GM12878 (cell line): ENCODE results near the gene MAD1L1. TPM values are rescaled to one million over a fixed set of nuclear protein-coding genes. Genes with fewer than 3 reads are reported as not detected.

Source experiments
- ATAC-seq: fragments of 200-7000 bp; cut with Tn5 transposase; 3 replicates; pipeline ENCODE4 v1.9.1; 2020; ENCODE audit warnings: mild to moderate bottlenecking, moderate library complexity
- BruUV-seq: library from RNA; stranded (reverse); fragments of 400-500 nt; replicated peaks from 2 replicates; lab custom pipeline; 2021; lab: Mats Ljungman, UMichigan
- CTCF ChIA-PET: fragments of 300-600 bp; sonication (Branson Sonifier 250); formaldehyde crosslinking; extraction: SDS; loops from one replicate; lab custom pipeline; 2021; ENCODE audit warnings: inconsistent platforms; lab: Yijun Ruan, JAX
- POLR2A ChIA-PET: fragments of 350-600 bp; formaldehyde crosslinking; extraction: SDS; loops from one replicate; lab custom pipeline; 2021; ENCODE audit warnings: inconsistent platforms; lab: Charles Lee
- RAD21 ChIA-PET: fragments of 300-600 bp; sonication (Branson Sonifier 250); formaldehyde crosslinking; loops from one replicate; lab custom pipeline; 2023; ENCODE audit warnings: antibody characterized with exemption; ENCODE audit not compliant: unreplicated experiment; lab: Charles Lee
- SMC1A ChIA-PET: fragments of 300-600 bp; sonication (Branson Sonifier 250); formaldehyde crosslinking; loops from one replicate; lab custom pipeline; 2023; ENCODE audit not compliant: unreplicated experiment, uncharacterized antibody; lab: Charles Lee
- DNase-seq: peaks from one replicate; pipeline ENCODE4 v3.0.0-alpha.2; 2011; ENCODE audit warnings: low read depth, low spot score
- FAIRE-seq: peaks from 3 replicates; lab custom pipeline; 2011; peaks lifted over from hg19 to GRCh38; lab: Jason Lieb, UNC
- H2AFZ ChIP-seq: 2 replicates; pipeline ENCODE4 v1.6.0; 2011; ENCODE audit warnings: low read depth, low read length, control low read depth; ENCODE audit not compliant: control insufficient read depth
- H3K27ac ChIP-seq: 2 replicates; pipeline ENCODE4 v1.5.1; 2011; ENCODE audit warnings: control low read depth; ENCODE audit not compliant: control insufficient read depth, insufficient read depth
- H3K27me3 ChIP-seq, 2 experiments: replicated peaks in 1 of 2; 2 replicates each; pipeline versions ENCODE4 v1.6.0 to v1.6.1; 2011; ENCODE audit warnings: low read length in 1 of 2; ENCODE audit not compliant: control insufficient read depth in 2 of 2, insufficient read depth in 2 of 2
- H3K36me3 ChIP-seq, 2 experiments: 2 replicates each; pipeline ENCODE4 v1.5.1; 2011; ENCODE audit warnings: low read length in 1 of 2; ENCODE audit not compliant: control insufficient read depth in 2 of 2, insufficient read depth in 2 of 2
- H3K4me1 ChIP-seq: 2 replicates; pipeline ENCODE4 v1.6.1; 2011; ENCODE audit warnings: mild to moderate bottlenecking, low read length, moderate library complexity, mixed read lengths; ENCODE audit not compliant: control insufficient read depth, insufficient read depth
- H3K4me2 ChIP-seq: 2 replicates; pipeline ENCODE4 v1.6.0; 2011; ENCODE audit warnings: control low read depth; ENCODE audit not compliant: control insufficient read depth, insufficient read depth
- H3K4me3 ChIP-seq: fragments of 200-600 bp; sonication (generic); 2 replicates; pipeline ENCODE4 v1.5.1; 2016
- H3K79me2 ChIP-seq: 2 replicates; pipeline ENCODE4 v1.6.0; 2011; ENCODE audit warnings: low read length; ENCODE audit not compliant: control insufficient read depth, insufficient read depth
- H3K9ac ChIP-seq: 2 replicates; pipeline ENCODE4 v1.8.0; 2011; ENCODE audit warnings: low read length, control low read depth, mixed read lengths; ENCODE audit not compliant: control insufficient read depth, insufficient read depth
- H3K9me3 ChIP-seq: replicated peaks from 3 replicates; pipeline ENCODE4 v1.5.1; 2011; ENCODE audit warnings: mild to moderate bottlenecking, low read length; ENCODE audit not compliant: control insufficient read depth, insufficient read depth
- H4K20me1 ChIP-seq: 2 replicates; pipeline ENCODE4 v1.6.0; 2011; ENCODE audit not compliant: control insufficient read depth, insufficient read depth
- CHD2 ChIP-seq: IDR thresholded peaks from 2 replicates; pipeline ENCODE4 v1.6.1; 2011; ENCODE audit warnings: low read depth, low read length, improper control_type of control experiment, borderline replicate concordance
- E2F4 ChIP-seq: IDR thresholded peaks from 2 replicates; pipeline ENCODE4 v1.6.1; 2012; ENCODE audit warnings: low read depth, low read length, improper control_type of control experiment
- ETV6 ChIP-seq, 2 experiments: fragments of 450-650 bp in 1 of 2; IDR thresholded peaks in 1 of 2; conservative IDR thresholded peaks in 1 of 2; 2 replicates each; pipeline ENCODE4 v1.6.1; 2014; ENCODE audit warnings: antibody characterized with exemption in 1 of 2, borderline replicate concordance in 1 of 2, low read depth in 1 of 2, mild to moderate bottlenecking in 1 of 2, moderate library complexity in 1 of 2
- HDAC6 ChIP-seq: fragments of 200-600 bp; sonication (generic); IDR thresholded peaks from one replicate; pipeline ENCODE4 v1.8.0; 2017; ENCODE audit warnings: antibody characterized with exemption; ENCODE audit not compliant: unreplicated experiment
- PAX8 ChIP-seq: fragments of 450-650 bp; IDR thresholded peaks from 2 replicates; pipeline ENCODE4 v1.6.1; 2017; ENCODE audit warnings: mild to moderate bottlenecking, moderate library complexity
- RELA ChIP-seq: fragments of 450-650 bp; IDR thresholded peaks from 2 replicates; pipeline ENCODE4 v1.8.0; 2014; ENCODE audit warnings: borderline replicate concordance; ENCODE audit not compliant: partially characterized antibody
- ZBED1 ChIP-seq: IDR thresholded peaks from 2 replicates; pipeline ENCODE4 v1.6.1; 2016; ENCODE audit warnings: borderline replicate concordance
- ZSCAN29 ChIP-seq: fragments of 450-650 bp; IDR thresholded peaks from 2 replicates; pipeline ENCODE4 v1.6.1; 2017; ENCODE audit warnings: mild to moderate bottlenecking, moderate library complexity
- WGBS: methylation state at CpG from one replicate; pipeline ENCODE4 v1.1.6; 2016; ENCODE audit warnings: low lambda C conversion rate; ENCODE audit not compliant: insufficient replicate concordance, insufficient coverage; ENCODE audit errors: missing lambda C conversion rate; 5-methylcytosine and 5-hydroxymethylcytosine counted together
- in situ Hi-C: fragments of 300-500 bp; cut with MboI; formaldehyde crosslinking; loops from 9 replicates; pipeline ENCODE4 v1.14.3; 2018; ENCODE audit warnings: mixed read lengths
- intact Hi-C: fragments of 100-400 bp; cut with micrococcal nuclease; formaldehyde crosslinking; loops from one replicate; pipeline ENCODE4 v1.14.2; 2022; ENCODE audit not compliant: unreplicated experiment
- polyA plus RNA-seq, 11 experiments: library from polyadenylated mRNA; depleted of rRNA in 4 of 11; unstranded in 6 of 11; stranded (reverse) in 5 of 11; fragments of >200 nt; fragmentation: Nextera tagmentation in 4 of 11; fragmentation: Illumina TruSeq in 1 of 11; extraction: Ambion mirVana in 4 of 11; extraction: Trizol in 1 of 11; gene quantifications; 1 replicate in 1 of 11; 2 replicates in 10 of 11; pipeline versions ENCODE4 v1.2.1 to v1.2.3, GENCODE V29; 2011 to 2016; ENCODE audit warnings: inconsistent platforms in 2 of 11, missing spikeins in 2 of 11, low read depth in 1 of 11
- total RNA-seq, 4 experiments: library from RNA; depleted of rRNA in 3 of 4; stranded (reverse); fragments of >200 nt in 3 of 4; fragmentation: Illumina TruSeq in 1 of 4; extraction: Trizol in 1 of 4; gene quantifications; 2 replicates each; pipeline versions ENCODE4 v1.2.1 to v1.2.3, GENCODE V29; 2013 to 2021

The MAD1L1 gene
- total and polyA plus RNA-seq, 10 of the 15 experiments (the other 5 are each of a cell fraction or from before 2014, with no cell fraction given): 2.2 to 76.8 (median 38.3) TPM

GRCh38 chr7:1968397-1969111 lies 264.2 kb downstream of the MAD1L1 start:
- no peak for FAIRE-seq
- peaks cover 0 to 10% of the 10 kb centered on the region in 2 experiments; a peak in 3 of 4 replicates for H3K36me3 ChIP-seq
- no peak for ATAC-seq
- no peak overlapping the region for H3K4me2 ChIP-seq
- H3K27ac ChIP-seq: no peak overlapping the region
- CTCF ChIA-PET: no interaction called here
- peaks cover 7% of the 10 kb centered on the region; the same call in 2 of the 3 replicates for H3K9me3 ChIP-seq
- in situ Hi-C loops: no loop called here
- POLR2A ChIA-PET: no interaction called here
- RAD21 ChIA-PET: no interaction called here
- SMC1A ChIA-PET: no interaction called here
- BruUV-seq: no TSS peak
- no peak overlapping the region for H2AFZ ChIP-seq
- 97% methylated on average over 35 of the region's 36 CpGs for WGBS
- H4K20me1 ChIP-seq: no peaks in the 10 kb centered on the region
- intact Hi-C loops: no loop called here
- no peak for DNase-seq
- no peaks in the 10 kb centered on the region for H3K27me3 ChIP-seq
- H3K9ac ChIP-seq: no peak overlapping the region
- H3K4me1 ChIP-seq: no peaks in the 10 kb centered on the region
- no peak overlapping the region for H3K4me3 ChIP-seq
- H3K79me2 ChIP-seq: no peaks in the 10 kb centered on the region
- TF ChIP-seq E2F4: no peak
- no peak for TF ChIP-seq CHD2
- TF ChIP-seq ZBED1: no peak
- no peak for TF ChIP-seq PAX8
- TF ChIP-seq ZSCAN29: no peak
- no peak for TF ChIP-seq HDAC6
- no peak for TF ChIP-seq RELA
- TF ChIP-seq ETV6 (conservative IDR thresholded peaks at IDR 0.05 in 1 of 2, IDR thresholded peaks at IDR 0.05 in 1 of 2; ENCODE audit: borderline replicate concordance in 1 of 2, low read depth in 1 of 2): no peak
